CD8-positive, alpha-beta memory T cell (primary cell): ENCODE results near the gene OR2T6. TPM values are rescaled to one million over a fixed set of nuclear protein-coding genes. Genes with fewer than 3 reads are reported as not detected.
"Not testable (repeated sequence)": the region's sequence is repeated elsewhere in the genome, so short reads cannot be mapped to it uniquely, and the experiment has no call there.

Experiments
- CTCF ChIA-PET: fragments of 350-600 bp; sonication (Branson Sonifier 250); formaldehyde crosslinking; loops from one replicate; lab custom pipeline; 2021; ENCODE audit warnings: antibody characterized with exemption; lab: Charles Lee
- POLR2A ChIA-PET: fragments of 350-600 bp; sonication (Branson Sonifier 250); formaldehyde crosslinking; loops from one replicate; lab custom pipeline; 2021; ENCODE audit warnings: antibody characterized with exemption; lab: Charles Lee
- DNase-seq, 5 donors: peaks; one replicate each; pipeline versions ENCODE4 v3.0.0 to v3.0.0-alpha.2; 2020 to 2022; ENCODE audit warnings: mixed read lengths in 1 of 5
- H3K27ac ChIP-seq: one replicate; pipeline ENCODE4 v1.7.0; 2013; ENCODE audit warnings: low read depth, mild to moderate bottlenecking, low read length, moderate library complexity
- H3K27me3 ChIP-seq: 2 replicates; pipeline ENCODE4 v1.7.0; 2013; ENCODE audit warnings: low read length, mild to moderate bottlenecking; ENCODE audit not compliant: insufficient read depth, poor library complexity, severe bottlenecking
- H3K36me3 ChIP-seq: 2 replicates; pipeline ENCODE4 v1.7.0; 2013; ENCODE audit warnings: mild to moderate bottlenecking, low read length, moderate library complexity; ENCODE audit not compliant: insufficient read depth
- H3K4me1 ChIP-seq: 2 replicates; pipeline ENCODE4 v1.7.0; 2013; ENCODE audit warnings: mild to moderate bottlenecking, low read length, moderate library complexity; ENCODE audit not compliant: insufficient read depth
- H3K4me3 ChIP-seq: 2 replicates; pipeline ENCODE4 v1.7.0; 2013; ENCODE audit warnings: mild to moderate bottlenecking, low read length
- H3K9me3 ChIP-seq: 2 replicates; pipeline ENCODE4 v1.7.0; 2013; ENCODE audit warnings: mild to moderate bottlenecking, low read length
- H3K27ac Mint-ChIP-seq, 8 donors: one replicate each; pipeline ENCODE4 v1.8.0; 2020 to 2021; ENCODE audit warnings: mixed read lengths in 8 of 8, mild to moderate bottlenecking in 6 of 8, inconsistent platforms in 3 of 8, moderate library complexity in 3 of 8
- H3K27me3 Mint-ChIP-seq, 2 donors: one replicate each; pipeline ENCODE4 v1.8.0; 2020 to 2021; ENCODE audit warnings: mixed read lengths in 2 of 2, mild to moderate bottlenecking in 1 of 2, moderate library complexity in 1 of 2
- H3K36me3 Mint-ChIP-seq, 3 donors: one replicate each; pipeline ENCODE4 v1.8.0; 2020 to 2021; ENCODE audit warnings: mixed read lengths in 3 of 3, inconsistent platforms in 1 of 3, mild to moderate bottlenecking in 1 of 3
- H3K4me1 Mint-ChIP-seq, 3 donors: one replicate each; pipeline ENCODE4 v1.8.0; 2020 to 2021; ENCODE audit warnings: mixed read lengths in 3 of 3, inconsistent platforms in 1 of 3, mild to moderate bottlenecking in 1 of 3
- H3K4me3 Mint-ChIP-seq, 7 donors: one replicate each; pipeline ENCODE4 v1.8.0; 2020 to 2021; ENCODE audit warnings: mixed read lengths in 7 of 7, mild to moderate bottlenecking in 6 of 7, moderate library complexity in 4 of 7, inconsistent platforms in 2 of 7
- H3K9me3 Mint-ChIP-seq, 5 donors: one replicate each; pipeline ENCODE4 v1.8.0; 2020 to 2022; ENCODE audit warnings: mixed read lengths in 5 of 5, mild to moderate bottlenecking in 3 of 5, moderate library complexity in 2 of 5, inconsistent platforms in 1 of 5
- polyA plus RNA-seq: library from polyadenylated mRNA; unstranded; fragments of 300-500 nt; fragmentation: Illumina TruSeq; gene quantifications from one replicate; pipeline ENCODE4 v1.2.3, GENCODE V29; 2021
- total RNA-seq, 2 experiments: library from RNA; stranded (reverse); gene quantifications; one replicate each; pipeline ENCODE4 v1.2.3, GENCODE V29; 2021

The OR2T6 gene
- total and polyA plus RNA-seq, 3 experiments from 2014 or later: not detected

DNA sequence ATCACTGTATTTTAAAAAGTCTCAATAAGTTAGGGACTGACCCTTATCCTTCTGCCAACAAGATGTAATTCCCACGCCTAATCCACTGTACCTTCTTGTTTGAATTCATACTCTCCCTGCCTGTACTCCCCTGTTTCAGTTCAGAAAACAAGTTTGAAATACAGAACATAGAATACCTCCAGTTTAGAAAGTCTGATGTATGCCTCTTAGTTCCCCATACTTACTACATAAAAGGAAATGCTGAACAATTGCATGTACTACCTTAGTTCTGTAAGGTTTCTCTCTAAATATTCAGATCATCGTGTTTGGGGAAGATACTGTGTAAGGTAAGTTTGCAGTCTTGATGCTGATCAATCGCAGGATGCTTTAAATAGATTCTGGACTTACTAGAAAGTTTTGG, 60.8 kb downstream of the OR2T6 start:
- H3K27ac ChIP-seq, H3K36me3 Mint-ChIP-seq, H3K36me3 ChIP-seq, DNase-seq, H3K27me3 ChIP-seq, H3K27me3 Mint-ChIP-seq, H3K4me3 ChIP-seq, H3K4me1 ChIP-seq, CTCF ChIA-PET, H3K27ac Mint-ChIP-seq, H3K4me1 Mint-ChIP-seq, H3K9me3 ChIP-seq, H3K9me3 Mint-ChIP-seq, POLR2A ChIA-PET, H3K4me3 Mint-ChIP-seq: not testable (repeated sequence)

DNA sequence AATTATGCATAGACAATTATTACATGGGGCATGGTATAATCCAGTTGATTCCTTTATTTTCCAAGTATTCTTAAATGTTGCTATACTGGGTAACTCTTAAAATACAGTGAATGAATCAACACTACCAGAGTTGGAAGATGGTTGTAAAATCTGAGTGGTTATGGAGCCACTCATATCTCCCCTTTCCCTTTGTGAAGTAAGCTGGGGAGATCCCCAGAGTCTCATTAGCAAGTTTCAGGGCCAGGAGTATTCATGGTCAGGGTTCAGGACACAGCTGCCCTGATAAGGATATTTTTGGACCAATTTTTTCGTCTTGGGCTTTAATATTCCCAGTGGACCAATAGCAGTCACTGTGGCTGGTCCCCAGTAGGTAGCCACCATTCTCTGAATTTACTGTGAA, 63.1 kb downstream of the OR2T6 start:
- H3K4me1 Mint-ChIP-seq, H3K4me1 ChIP-seq, DNase-seq, H3K36me3 ChIP-seq, H3K27ac ChIP-seq, H3K4me3 Mint-ChIP-seq, H3K4me3 ChIP-seq, H3K27me3 Mint-ChIP-seq, H3K9me3 Mint-ChIP-seq, H3K36me3 Mint-ChIP-seq, H3K9me3 ChIP-seq, H3K27me3 ChIP-seq, POLR2A ChIA-PET, H3K27ac Mint-ChIP-seq, CTCF ChIA-PET: not testable (repeated sequence)

DNA sequence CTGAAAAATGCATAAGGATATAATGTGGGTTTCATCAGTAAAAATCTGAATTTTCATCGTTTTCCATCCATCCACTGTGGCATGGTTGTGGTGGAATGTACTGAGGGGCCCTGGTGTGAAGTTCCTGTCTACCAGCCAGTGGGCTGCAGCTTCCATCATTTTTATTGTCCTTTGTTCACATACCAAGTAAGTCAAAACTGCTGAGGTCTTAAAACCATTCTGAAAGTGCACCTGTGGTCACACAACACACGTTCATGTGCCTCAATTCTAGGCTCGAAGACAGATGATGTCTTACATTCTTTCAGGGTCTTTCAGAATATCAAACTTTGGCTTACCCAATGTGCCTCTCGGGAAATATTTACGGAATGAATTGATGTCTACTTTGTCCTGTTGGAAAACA, 63.7 kb downstream of the OR2T6 start:
- H3K27me3 Mint-ChIP-seq, H3K27ac ChIP-seq, DNase-seq, H3K27me3 ChIP-seq, H3K27ac Mint-ChIP-seq, CTCF ChIA-PET, H3K9me3 ChIP-seq, H3K4me1 Mint-ChIP-seq, H3K4me1 ChIP-seq, H3K4me3 Mint-ChIP-seq, H3K36me3 ChIP-seq, H3K4me3 ChIP-seq, POLR2A ChIA-PET, H3K36me3 Mint-ChIP-seq, H3K9me3 Mint-ChIP-seq: not testable (repeated sequence)

Other genes starting within 250 kb of the OR2T6 start
- gene OR2M5, start 230.6 kb upstream of the OR2T6 start, total RNA-seq: not detected
- gene OR2M5, start 230.6 kb upstream of the OR2T6 start, polyA plus RNA-seq: not detected
- not detected for gene OR2M2, start 200.9 kb upstream of the OR2T6 start, total RNA-seq
- not detected for gene OR2M2, start 200.9 kb upstream of the OR2T6 start, polyA plus RNA-seq
- not detected for gene OR2M3, start 178.5 kb upstream of the OR2T6 start, total RNA-seq
- not detected for gene OR2M3, start 178.5 kb upstream of the OR2T6 start, polyA plus RNA-seq
- gene OR2M4, start 144.3 kb upstream of the OR2T6 start, total RNA-seq: not detected
- not detected for gene OR2M4, start 144.3 kb upstream of the OR2T6 start, polyA plus RNA-seq
- gene OR2T33, start 97.8 kb upstream of the OR2T6 start, total RNA-seq: not detected
- gene OR2T33, start 97.8 kb upstream of the OR2T6 start, polyA plus RNA-seq: not detected
- not detected for gene OR2T12, start 72.3 kb upstream of the OR2T6 start, total RNA-seq
- not detected for gene OR2T12, start 72.3 kb upstream of the OR2T6 start, polyA plus RNA-seq
- gene OR2M7, start 51.2 kb upstream of the OR2T6 start, total RNA-seq: not detected
- gene OR2M7, start 51.2 kb upstream of the OR2T6 start, polyA plus RNA-seq: not detected
- not detected for gene OR14C36, start 27.0 kb upstream of the OR2T6 start, total RNA-seq
- not detected for gene OR14C36, start 27.0 kb upstream of the OR2T6 start, polyA plus RNA-seq
- not detected for gene OR2T4, start 14.1 kb upstream of the OR2T6 start, total RNA-seq
- not detected for gene OR2T4, start 14.1 kb upstream of the OR2T6 start, polyA plus RNA-seq
- not detected for gene OR2T1, start 27.3 kb downstream of the OR2T6 start, total RNA-seq
- not detected for gene OR2T1, start 27.3 kb downstream of the OR2T6 start, polyA plus RNA-seq
- gene OR2T2, start 69.9 kb downstream of the OR2T6 start, total RNA-seq: not detected
- not detected for gene OR2T2, start 69.9 kb downstream of the OR2T6 start, polyA plus RNA-seq
- not detected for gene OR2T3, start 97.6 kb downstream of the OR2T6 start, total RNA-seq
- gene OR2T3, start 97.6 kb downstream of the OR2T6 start, polyA plus RNA-seq: not detected
- not detected for gene OR2T5, start 112.8 kb downstream of the OR2T6 start, total RNA-seq
- gene OR2T5, start 112.8 kb downstream of the OR2T6 start, polyA plus RNA-seq: not detected
- gene OR2G6, start 132.3 kb downstream of the OR2T6 start, total RNA-seq: not detected
- not detected for gene OR2G6, start 132.3 kb downstream of the OR2T6 start, polyA plus RNA-seq
- gene OR2T29, start 187.0 kb downstream of the OR2T6 start, total RNA-seq: not detected
- gene OR2T29, start 187.0 kb downstream of the OR2T6 start, polyA plus RNA-seq: not detected
- gene OR2T34, start 199.0 kb downstream of the OR2T6 start, total RNA-seq: not detected
- not detected for gene OR2T34, start 199.0 kb downstream of the OR2T6 start, polyA plus RNA-seq
- not detected for gene OR2T10, start 222.0 kb downstream of the OR2T6 start, total RNA-seq
- not detected for gene OR2T10, start 222.0 kb downstream of the OR2T6 start, polyA plus RNA-seq